Measurements from ENCODE around the gene NUCB1. TPM values are rescaled to one million over a fixed set of nuclear protein-coding genes. Genes with fewer than 3 reads are reported as not detected.

Gene NUCB1
- total RNA-seq, 1 experiment from 2014 or later: 125 TPM

DNA sequence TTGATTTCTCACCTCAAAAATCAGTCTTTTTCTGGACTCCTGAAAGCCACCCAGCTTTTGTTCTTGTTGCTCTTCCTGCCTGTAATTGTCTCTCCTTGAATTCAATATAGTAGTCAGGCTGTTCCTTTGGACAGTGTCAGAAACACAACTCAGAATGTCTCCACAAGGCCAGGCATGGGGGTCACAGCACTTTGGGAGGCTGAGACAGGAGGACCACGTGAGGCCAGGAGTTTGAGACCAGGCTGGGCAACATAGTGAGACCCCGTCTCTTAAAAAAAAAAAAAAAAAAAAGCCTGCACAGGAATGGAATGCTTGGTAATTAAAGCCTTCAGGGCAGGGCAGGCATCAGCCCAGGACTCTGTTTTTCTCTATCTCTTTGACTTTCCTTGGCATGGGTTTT is 45.7 kb downstream of the NUCB1 start:
- Mint-ChIP-seq H3K4me1 (no peaks in the 10 kb centered on the region), H3K27ac (no peak overlapping the region), H3K4me3 (no peak overlapping the region), H3K27me3 (ENCODE audit: low read depth) (0 out of 2 replicates have a peak, but pooled peaks cover 5% of the 10 kb centered on the region), H3K9me3 (peaks cover 0 to 2% of the 10 kb centered on the region in 2 experiments; a peak in 4 of 5 replicates), H3K36me3 (ENCODE audit: insufficient read depth in 1 of 3, low read depth in 3 of 3) (peaks cover 6 to 8% (median 6%) of the 10 kb centered on the region in 3 experiments; a peak in 5 of 7 replicates)
- H3K9me3 ChIP-seq (ENCODE audit: control insufficient read depth, low read depth, low read length): no peaks in the 10 kb centered on the region
- H2AK5ac ChIP-seq (ENCODE audit: insufficient read length, low read length): no peak overlapping the region
- H3K27me3 ChIP-seq (ENCODE audit: insufficient read depth, low read length): no peaks in the 10 kb centered on the region; the same call in 1 of the 2 replicates
- no peak overlapping the region for H4K5ac ChIP-seq (ENCODE audit: insufficient read length, low read depth, low read length)
- no peak overlapping the region for H3K9ac ChIP-seq (ENCODE audit: extremely low read depth, insufficient read length, low read length)
- WGBS (ENCODE audit: extremely low coverage, insufficient read length, low lambda C conversion rate): no CpG with 5 or more reads among the region's 2 CpGs
- no peak overlapping the region for H4K8ac ChIP-seq (replicated peaks; ENCODE audit: insufficient read length, low read depth, low read length)
- H3K23ac ChIP-seq (ENCODE audit: insufficient read length, low read depth, low read length): no peak overlapping the region
- no peaks in the 10 kb centered on the region for H3K23me2 ChIP-seq (ENCODE audit: insufficient read length, low read depth, low read length, poor library complexity, severe bottlenecking)
- H3K18ac ChIP-seq (ENCODE audit: insufficient read length, low read depth, low read length): no peak overlapping the region
- H2BK5ac ChIP-seq (ENCODE audit: insufficient read length, low read length): no peak overlapping the region
- H3K4ac ChIP-seq (ENCODE audit: low read depth, low read length): no peak overlapping the region
- H3K56ac ChIP-seq (ENCODE audit: insufficient read length, low read depth, low read length): no peak overlapping the region
- no peak overlapping the region for H3K27ac ChIP-seq (ENCODE audit: insufficient read length, low read depth, low read length)
- no peak overlapping the region for H3T11ph ChIP-seq (ENCODE audit: low read length)
- H3K14ac ChIP-seq (ENCODE audit: insufficient read depth, low read length): no peak overlapping the region
- H4K20me1 ChIP-seq (ENCODE audit: control insufficient read depth, insufficient read depth, insufficient read length): no peaks in the 10 kb centered on the region
- H2BK120ac ChIP-seq (ENCODE audit: low read depth, low read length, poor library complexity, severe bottlenecking): no peak overlapping the region
- H3K79me2 ChIP-seq (ENCODE audit: insufficient read depth, low read length): no peaks in the 10 kb centered on the region
- H3K4me2 ChIP-seq (ENCODE audit: insufficient read depth, insufficient read length, low read length): no peak overlapping the region
- DNase-seq: no peak
- TF ChIP-seq, protein P1, sequence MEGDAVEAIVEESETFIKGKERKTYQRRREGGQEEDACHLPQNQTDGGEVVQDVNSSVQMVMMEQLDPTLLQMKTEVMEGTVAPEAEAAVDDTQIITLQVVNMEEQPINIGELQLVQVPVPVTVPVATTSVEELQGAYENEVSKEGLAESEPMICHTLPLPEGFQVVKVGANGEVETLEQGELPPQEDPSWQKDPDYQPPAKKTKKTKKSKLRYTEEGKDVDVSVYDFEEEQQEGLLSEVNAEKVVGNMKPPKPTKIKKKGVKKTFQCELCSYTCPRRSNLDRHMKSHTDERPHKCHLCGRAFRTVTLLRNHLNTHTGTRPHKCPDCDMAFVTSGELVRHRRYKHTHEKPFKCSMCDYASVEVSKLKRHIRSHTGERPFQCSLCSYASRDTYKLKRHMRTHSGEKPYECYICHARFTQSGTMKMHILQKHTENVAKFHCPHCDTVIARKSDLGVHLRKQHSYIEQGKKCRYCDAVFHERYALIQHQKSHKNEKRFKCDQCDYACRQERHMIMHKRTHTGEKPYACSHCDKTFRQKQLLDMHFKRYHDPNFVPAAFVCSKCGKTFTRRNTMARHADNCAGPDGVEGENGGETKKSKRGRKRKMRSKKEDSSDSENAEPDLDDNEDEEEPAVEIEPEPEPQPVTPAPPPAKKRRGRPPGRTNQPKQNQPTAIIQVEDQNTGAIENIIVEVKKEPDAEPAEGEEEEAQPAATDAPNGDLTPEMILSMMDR (conservative IDR thresholded peaks at IDR 0.05): no peak
- no peak overlapping the region for H2BK20ac ChIP-seq (ENCODE audit: low read depth, low read length, poor library complexity, severe bottlenecking)
- no peak overlapping the region for H4K91ac ChIP-seq (ENCODE audit: insufficient read length, low read depth, low read length)
- H2AFZ ChIP-seq (ENCODE audit: low read length): no peak overlapping the region
- H2BK12ac ChIP-seq (ENCODE audit: insufficient read length, low read depth, low read length): no peak overlapping the region
- no peaks in the 10 kb centered on the region for H3K4me1 ChIP-seq (ENCODE audit: insufficient read depth, low read length)
- H3K79me1 ChIP-seq (ENCODE audit: insufficient read depth, low read depth, low read length, poor library complexity, severe bottlenecking): no peaks in the 10 kb centered on the region
- H2BK15ac ChIP-seq (ENCODE audit: low read depth, low read length): no peak overlapping the region

Measured in H9 (cell line).